LNCaP clone FGC (cell line): Measurements from ENCODE around the gene FNDC3B.

ENCODE experiments used
- DNase-seq: peaks from one replicate; pipeline ENCODE4 v3.0.0-alpha.2; 2011; ENCODE audit warnings: low read depth
- H3K4me3 ChIP-seq: 2 replicates; pipeline ENCODE4 v1.5.1; 2011; ENCODE audit warnings: mild to moderate bottlenecking, low read depth, low read length, control low read depth
- TF ChIP-seq, protein P1 (sequence below): IDR thresholded peaks from 2 replicates; pipeline ENCODE4 v1.5.1; 2012; ENCODE audit warnings: mild to moderate bottlenecking; ENCODE audit not compliant: control insufficient read depth, insufficient read depth; ENCODE audit errors: extremely low read depth

Gene FNDC3B

DNA sequence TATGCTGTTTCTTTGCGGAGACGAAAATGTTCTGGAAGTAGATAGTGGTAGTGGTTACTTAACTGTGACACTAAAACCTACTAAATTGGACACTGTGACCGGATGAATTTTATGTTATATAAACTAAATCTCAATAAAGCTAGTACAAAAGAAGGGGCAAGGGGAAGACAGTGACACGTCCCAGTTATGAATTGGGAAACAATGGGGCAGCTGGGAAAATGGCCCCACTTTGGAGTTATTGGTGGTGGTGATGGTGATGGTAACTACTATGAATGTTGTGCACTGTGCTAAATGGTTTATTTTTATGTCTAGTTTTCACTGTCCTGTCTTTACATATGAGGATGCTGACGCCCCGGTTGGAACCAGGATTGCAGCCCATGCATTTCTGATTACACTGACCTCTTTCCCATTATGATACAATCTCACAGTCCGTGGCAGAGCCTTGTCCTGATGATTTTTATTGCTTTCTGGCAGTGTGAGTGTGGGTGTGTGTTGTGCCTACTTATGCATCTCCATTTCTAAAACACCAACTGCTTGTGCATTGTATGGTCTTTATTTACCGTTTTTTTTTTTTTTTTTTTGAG, 192.0 kb downstream of the FNDC3B start:
- TF ChIP-seq, protein P1, sequence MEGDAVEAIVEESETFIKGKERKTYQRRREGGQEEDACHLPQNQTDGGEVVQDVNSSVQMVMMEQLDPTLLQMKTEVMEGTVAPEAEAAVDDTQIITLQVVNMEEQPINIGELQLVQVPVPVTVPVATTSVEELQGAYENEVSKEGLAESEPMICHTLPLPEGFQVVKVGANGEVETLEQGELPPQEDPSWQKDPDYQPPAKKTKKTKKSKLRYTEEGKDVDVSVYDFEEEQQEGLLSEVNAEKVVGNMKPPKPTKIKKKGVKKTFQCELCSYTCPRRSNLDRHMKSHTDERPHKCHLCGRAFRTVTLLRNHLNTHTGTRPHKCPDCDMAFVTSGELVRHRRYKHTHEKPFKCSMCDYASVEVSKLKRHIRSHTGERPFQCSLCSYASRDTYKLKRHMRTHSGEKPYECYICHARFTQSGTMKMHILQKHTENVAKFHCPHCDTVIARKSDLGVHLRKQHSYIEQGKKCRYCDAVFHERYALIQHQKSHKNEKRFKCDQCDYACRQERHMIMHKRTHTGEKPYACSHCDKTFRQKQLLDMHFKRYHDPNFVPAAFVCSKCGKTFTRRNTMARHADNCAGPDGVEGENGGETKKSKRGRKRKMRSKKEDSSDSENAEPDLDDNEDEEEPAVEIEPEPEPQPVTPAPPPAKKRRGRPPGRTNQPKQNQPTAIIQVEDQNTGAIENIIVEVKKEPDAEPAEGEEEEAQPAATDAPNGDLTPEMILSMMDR = no peak
- H3K4me3 ChIP-seq = no peak overlapping the region
- DNase-seq = no peak

GRCh38 chr3:172232579-172233212, 193.3 kb downstream of the FNDC3B start:
- no peak for DNase-seq
- H3K4me3 ChIP-seq = no peak overlapping the region
- TF ChIP-seq, protein P1 = no peak

DNA sequence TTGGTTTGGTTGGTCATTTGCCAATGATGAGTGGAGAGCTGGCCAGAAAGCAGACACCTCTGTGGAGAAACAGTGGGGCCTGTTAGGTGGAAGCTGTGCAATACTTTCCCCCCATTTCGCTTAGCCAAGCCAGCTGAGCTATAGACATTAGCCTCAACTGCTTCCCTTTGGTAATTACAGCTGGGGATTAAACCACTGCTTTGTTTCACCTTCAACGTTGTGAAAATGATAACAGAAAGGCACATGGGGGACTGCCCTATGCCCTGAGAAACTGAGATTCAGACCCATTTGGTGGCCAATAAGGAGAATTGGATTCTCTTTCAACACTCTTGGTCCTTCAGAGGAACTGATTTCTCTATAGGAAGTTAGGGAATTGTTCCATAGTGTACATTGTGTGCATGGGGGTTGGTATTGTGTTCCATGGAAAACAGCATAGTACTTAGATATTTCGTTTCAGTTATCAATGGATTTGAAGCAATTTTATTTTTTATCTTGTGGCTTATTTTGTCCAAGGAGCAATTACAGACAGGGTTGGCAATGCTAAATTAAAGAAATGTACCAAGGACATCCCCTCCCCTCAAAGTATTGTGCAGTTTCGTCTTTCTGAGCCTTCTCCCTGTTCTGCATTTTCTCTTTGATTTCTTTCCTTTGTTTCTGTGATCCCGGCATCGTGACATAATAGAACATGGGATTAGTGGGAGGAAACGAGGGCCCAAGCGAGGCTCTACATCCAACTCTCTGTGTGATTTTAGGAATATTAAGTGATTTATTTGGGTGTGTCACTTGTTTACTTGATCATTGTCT, 194.3 kb downstream of the FNDC3B start:
- no peak for DNase-seq
- TF ChIP-seq, protein P1 = no peak
- no peak overlapping the region for H3K4me3 ChIP-seq

GRCh38 chr3:172235698-172236097, 196.3 kb downstream of the FNDC3B start:
- H3K4me3 ChIP-seq = no peak overlapping the region
- no peak for DNase-seq
- TF ChIP-seq, protein P1 = no peak

GRCh38 chr3:172236771-172237742, 197.7 kb downstream of the FNDC3B start:
- DNase-seq = no peak
- H3K4me3 ChIP-seq = no peak overlapping the region
- TF ChIP-seq, protein P1 = no peak

DNA sequence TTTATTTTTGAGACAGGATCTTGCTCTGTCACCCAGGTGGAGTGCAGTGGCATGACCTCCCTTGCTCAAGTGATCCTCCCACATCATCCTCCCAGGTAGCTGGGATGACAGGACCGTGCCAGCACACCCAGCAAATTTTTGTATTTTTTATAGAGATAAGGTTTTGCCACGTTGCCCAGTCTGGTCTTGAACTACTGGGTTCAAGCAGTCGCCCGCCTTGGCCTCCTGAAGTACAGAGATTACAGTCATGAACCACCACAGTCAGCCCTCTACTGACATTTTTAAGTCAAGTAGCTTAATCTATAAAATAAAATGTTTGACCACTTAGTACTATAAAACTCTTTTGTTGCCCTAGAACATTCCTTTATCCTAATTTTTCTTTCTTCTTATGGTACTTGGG, 198.8 kb downstream of the FNDC3B start:
- no peak overlapping the region for H3K4me3 ChIP-seq
- DNase-seq = no peak
- TF ChIP-seq, protein P1 = no peak
